SKM-1 (cell line): ENCODE results near the gene NAA25.

ENCODE experiments used
- DNase-seq: peaks from one replicate; lab custom pipeline; 2025; ENCODE audit not compliant: unreplicated experiment; lab: John Stamatoyannopoulos, UW

Gene NAA25

GRCh38 chr12:112108202-112109079 is at the start of gene NAA25:
Gene NAA25 (minus strand): TSS chr12:112108783. CDS start chr12:112108773, 10 bp downstream.
- no peak for DNase-seq

DNA sequence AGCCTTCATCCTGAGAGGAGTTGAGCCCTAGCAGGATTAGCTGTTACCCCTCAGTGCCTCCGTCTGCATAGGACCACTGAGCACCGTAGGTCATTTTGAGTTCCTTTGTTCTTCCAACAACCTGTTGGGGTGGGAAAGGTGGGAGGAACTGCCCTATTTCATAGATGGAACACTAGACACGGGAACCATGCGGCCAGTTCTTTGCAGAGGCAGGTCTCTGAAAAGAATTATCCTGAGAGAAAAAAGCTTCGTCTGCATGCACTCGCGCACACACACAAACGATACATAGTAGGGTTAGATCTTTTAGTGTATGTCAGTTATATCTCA is 45.3 kb upstream of the NAA25 start:
- no peak for DNase-seq

DNA sequence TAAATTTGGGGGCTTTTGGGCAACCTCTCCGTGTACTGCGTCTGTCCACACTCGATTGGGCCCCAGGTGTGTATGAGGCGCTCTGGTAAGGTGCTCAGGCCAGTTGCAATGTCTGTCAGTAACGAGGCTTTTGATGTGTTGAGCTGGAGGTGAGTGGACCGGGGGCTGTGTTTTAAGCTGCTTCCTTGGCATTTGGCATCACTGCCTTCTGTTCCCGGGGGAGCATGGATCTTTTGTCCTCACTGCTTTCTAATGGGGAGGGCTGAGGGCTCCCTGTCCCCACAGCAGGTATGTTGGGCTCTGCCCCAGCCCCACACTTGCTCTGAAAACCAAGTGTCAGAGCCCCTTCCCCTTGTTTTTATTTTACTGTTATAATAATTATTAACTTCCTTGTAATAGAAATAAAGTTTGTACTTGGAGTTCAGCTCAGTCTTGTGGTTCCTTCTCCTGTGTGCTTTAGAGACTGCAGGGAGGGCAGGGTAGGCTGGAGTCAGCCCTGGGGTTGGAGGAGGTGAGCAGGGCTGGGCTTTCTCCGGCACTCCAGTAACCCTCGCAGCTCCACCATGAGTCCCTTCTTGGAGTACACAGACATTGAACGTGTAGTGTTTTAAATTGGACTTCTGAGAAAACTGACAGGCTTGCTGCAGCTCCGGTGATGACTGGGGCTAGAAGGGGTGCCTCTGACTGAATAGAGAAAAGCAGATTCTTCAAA is 44.8 kb upstream of the NAA25 start:
- no peak for DNase-seq

DNA sequence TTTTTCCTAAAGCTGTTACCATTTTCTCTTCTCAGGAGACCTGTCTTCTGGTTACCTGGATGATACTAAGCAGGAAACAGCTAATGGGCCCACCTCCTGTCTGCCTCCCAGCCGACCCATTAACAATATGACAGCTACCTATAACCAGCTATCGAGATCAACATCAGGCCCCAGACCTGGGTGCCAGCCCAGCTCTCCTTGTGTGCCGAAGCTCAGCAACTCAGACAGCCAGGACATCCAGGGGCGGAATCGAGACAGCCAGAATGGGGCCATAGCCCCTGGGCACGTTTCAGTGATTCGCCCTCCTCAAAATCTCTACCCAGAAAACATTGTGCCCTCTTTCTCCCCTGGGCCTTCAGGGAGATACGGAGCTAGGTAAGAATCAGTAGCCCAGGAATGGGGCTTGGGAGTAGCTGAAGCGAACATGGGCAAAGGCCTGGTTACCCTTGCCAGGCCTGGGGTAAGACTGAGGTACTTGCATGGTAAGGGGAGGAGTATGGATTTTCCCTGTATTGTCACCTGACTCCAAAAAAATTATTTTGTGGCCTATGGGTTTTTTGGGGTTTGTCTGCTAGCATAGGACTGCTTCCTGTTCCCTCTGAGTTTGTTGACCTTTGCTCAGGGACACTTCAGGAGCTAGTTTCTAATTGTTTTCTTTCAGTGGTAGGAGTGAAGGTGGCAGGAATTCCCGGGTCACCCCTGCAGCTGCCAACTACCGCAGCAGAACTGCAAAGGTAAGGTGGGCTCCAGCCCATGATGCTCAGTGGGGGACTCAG is 43.4 kb upstream of the NAA25 start:
- DNase-seq = no peak

GRCh38 chr12:112149596-112149995 is 41.0 kb upstream of the NAA25 start:
- no peak for DNase-seq

GRCh38 chr12:112148031-112148513 is 39.5 kb upstream of the NAA25 start:
- no peak for DNase-seq

- no peak for DNase-seq
These were observed 37.5 kb upstream of the NAA25 start for GRCh38 chr12:112146123-112146522.

DNA sequence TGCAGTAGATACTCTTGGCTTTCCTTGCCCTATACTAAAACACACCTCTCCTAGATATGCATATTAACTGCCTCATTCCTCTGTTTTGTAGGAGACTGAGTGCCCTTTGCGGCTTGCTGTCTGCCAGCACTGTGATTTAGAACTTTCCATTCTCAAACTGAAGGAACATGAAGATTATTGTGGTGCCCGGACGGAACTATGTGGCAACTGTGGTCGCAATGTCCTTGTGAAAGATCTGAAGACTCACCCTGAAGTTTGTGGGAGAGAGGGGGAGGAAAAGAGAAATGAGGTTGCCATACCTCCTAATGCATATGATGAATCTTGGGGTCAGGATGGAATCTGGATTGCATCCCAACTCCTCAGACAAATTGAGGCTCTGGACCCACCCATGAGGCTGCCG is 32.1 kb upstream of the NAA25 start:
- DNase-seq = peak; percentile 5

GRCh38 chr12:112134731-112135130 is 26.1 kb upstream of the NAA25 start:
- no peak for DNase-seq

- DNase-seq = no peak
These were observed 24.8 kb upstream of the NAA25 start for GRCh38 chr12:112133418-112133817.

- DNase-seq = no peak
These were observed 23.1 kb upstream of the NAA25 start for GRCh38 chr12:112131686-112132085.

DNA sequence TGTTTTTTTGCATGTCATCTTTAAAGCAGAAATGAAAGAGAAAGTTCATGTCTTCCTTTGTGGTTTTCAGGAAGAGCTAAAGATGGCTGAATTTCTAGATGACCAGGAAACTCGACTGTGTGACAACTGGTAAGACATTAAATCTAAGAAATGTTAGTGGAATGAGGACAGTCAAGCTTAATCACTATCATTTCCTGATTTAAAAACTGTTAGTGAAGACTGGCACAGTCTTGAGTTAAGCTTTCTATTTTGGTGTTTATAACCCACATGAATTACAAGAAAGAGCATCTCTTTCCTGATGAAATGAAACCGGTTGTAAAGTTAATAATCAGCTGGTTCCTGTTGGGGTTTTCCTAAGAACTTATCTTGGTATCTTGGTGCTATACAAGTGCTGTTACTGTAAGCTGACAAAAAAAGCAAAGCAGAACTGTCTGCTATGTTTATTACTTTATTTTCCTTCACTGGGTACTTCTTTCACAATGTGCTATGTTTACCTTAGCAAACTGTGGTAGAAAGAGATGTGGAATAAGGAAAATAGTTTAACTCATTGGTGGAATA is 21.9 kb upstream of the NAA25 start:
- DNase-seq = no peak

- no peak for DNase-seq
These were observed 18.3 kb upstream of the NAA25 start for GRCh38 chr12:112126911-112127310.

DNA sequence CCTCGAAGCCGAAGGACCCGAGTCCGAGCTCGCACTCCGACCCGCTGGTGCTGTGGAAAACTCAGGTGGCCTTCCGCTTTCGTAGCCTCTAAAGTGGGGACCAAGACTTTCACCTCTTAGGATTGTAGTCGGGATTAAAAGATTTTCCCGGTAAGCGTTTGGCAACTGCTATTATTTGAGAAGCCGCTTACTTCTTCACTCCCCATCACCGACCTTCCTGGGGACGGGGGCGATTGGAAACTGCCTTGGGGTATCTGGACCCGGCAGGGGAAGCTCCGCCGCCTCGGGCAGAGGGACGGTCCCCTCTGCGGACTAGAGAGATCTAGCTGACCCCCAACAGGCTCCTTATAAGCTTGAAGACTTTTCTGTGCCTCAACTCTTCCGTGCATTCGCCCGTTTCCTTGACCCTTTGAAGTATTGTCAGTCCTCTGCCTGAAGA is 17.4 kb upstream of the NAA25 start:
- no peak for DNase-seq

DNA sequence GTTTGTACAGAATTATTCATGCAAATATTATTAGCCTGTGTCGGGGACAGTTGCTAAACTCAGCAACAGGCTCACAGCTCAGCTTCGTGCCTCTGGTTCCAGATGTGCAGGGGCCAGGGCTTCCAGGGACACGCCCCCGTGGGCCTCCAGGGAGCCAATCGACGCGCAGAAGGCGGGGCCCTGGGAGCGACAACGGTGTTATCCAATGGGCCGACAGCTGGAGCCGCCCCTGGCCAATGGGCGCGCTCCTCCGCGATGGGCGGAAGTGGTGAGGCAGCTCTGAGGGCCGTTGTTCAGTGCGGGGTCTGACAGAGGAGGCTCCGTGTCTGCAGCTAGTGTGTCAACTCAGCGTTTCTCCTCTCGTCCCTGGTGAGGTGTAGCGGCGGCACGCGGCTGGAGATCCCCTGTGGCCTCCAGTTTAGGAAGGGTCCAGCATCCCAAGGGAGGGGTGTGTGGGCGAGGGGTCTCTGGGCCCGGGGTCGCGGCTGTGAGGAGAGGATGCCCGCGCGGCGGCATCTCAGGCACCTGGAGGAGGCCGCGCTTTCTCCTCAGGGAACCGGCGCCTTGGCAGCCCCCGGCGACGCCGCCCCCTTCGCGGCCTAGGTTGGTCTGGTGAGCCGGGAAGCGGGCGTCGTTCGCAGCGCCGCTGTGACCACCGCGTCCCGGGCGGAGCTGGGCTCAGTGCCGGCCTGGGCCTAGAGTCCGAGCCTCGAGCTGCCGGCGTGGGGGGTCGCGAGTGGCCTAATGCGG is 16.8 kb upstream of the NAA25 start, which contains the start of gene TRAFD1:
TRAFD1 (plus strand) TSS at position 311 of the 750 bp plus-strand sequence. CDS start 4,963 bp downstream, outside the sequence.
- DNase-seq = peak; percentile 52

DNA sequence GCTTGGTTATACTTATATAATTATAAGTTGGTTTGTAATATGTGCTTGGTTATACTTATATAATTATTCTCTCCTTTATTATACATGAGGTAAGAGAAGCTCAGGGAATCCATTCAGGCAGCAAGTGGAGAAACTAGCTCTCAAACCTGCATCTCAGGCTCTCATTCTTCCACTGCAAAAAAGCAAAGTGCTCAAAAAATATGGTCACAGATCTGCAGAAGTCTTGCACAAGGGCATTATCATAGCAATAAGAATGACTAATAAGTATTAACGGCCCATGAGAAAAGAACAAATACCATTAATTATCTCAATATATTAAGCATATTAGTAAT is 16.3 kb upstream of the NAA25 start:
- DNase-seq = no peak

- no peak for DNase-seq
These were observed 14.5 kb upstream of the NAA25 start for GRCh38 chr12:112122823-112123690.

DNA sequence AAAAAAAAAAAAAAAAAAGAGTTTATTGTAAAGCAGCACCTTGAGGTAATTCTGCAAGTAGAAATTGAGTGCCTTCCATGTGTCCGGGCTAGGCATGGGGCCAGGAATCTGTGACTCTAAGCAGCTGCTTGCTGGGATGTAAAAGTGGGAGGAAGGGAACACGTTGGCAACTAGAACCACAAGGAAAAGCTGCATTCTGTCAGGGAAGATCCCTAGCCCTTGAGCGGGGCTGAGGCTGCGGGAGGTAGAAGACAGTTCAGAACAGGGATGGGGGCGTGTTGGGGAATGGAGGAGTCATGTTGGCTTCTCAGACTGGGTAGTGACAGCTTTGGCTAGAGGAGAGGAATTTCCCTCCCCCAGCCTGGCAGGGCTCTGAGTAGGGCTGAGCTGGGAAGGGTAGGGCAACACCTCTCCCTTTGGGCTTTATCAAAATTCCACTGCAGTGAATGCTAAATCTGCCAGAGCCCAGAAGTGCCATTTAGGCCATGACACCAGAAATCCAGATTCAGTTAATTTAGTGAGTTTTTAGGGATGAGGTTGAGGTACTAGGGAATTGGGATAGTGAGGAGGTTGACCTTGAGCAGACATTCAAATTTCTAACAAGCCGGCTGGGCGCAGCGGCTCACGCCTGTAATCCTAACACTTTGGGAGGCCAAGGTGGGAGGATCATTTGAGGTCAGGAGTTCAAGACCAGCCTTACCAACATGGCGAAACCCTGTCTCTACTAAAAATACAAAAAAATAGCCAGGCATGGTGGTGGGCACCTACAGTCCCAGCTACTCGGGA is 13.4 kb upstream of the NAA25 start:
- DNase-seq = no peak

- DNase-seq = no peak
These were observed 9.1 kb upstream of the NAA25 start for GRCh38 chr12:112117685-112118084.
